HG02623 (cell line): Measurements from ENCODE around the gene DNHD1.

Experiments
- ATAC-seq: cut with Tn5 transposase; IDR thresholded peaks from one replicate; pipeline ENCODE4 v1.9.1; 2021; ENCODE audit warnings: moderate library complexity; ENCODE audit not compliant: unreplicated experiment

Gene DNHD1

GRCh38 chr11:6609502-6610015, 112.5 kb downstream of the DNHD1 start:
- ATAC-seq = no peak

GRCh38 chr11:6610591-6610990, 113.5 kb downstream of the DNHD1 start:
- no peak for ATAC-seq

- ATAC-seq = no peak
Measured at GRCh38 chr11:6611092-6611962, 114.2 kb downstream of the DNHD1 start.

GRCh38 chr11:6611963-6612212, 114.8 kb downstream of the DNHD1 start:
- peak; percentile 15 for ATAC-seq

- peak; percentile 88 for ATAC-seq
Measured at GRCh38 chr11:6612213-6613041, 115.3 kb downstream of the DNHD1 start, which contains the start of gene TAF10. Gene TAF10, minus strand, starts transcription at chr11:6612216. Its CDS starts 27 bp downstream, at chr11:6612189.

- no peak for ATAC-seq
Measured at GRCh38 chr11:6613496-6613895, 116.4 kb downstream of the DNHD1 start.

GRCh38 chr11:6614446-6614845, 117.4 kb downstream of the DNHD1 start:
- ATAC-seq = no peak

GRCh38 chr11:6615046-6615445, 118.0 kb downstream of the DNHD1 start:
- ATAC-seq = no peak

- ATAC-seq = no peak
Measured at GRCh38 chr11:6615882-6616585, 119.0 kb downstream of the DNHD1 start.

GRCh38 chr11:6616596-6617250, 119.6 kb downstream of the DNHD1 start:
- no peak for ATAC-seq

- ATAC-seq = no peak
Measured at GRCh38 chr11:6617315-6617781, 120.3 kb downstream of the DNHD1 start.

GRCh38 chr11:6618117-6619003, 121.3 kb downstream of the DNHD1 start:
- no peak for ATAC-seq

GRCh38 chr11:6619004-6619745, 122.1 kb downstream of the DNHD1 start, which contains the start of gene TPP1:
Gene TPP1, minus strand, starts transcription at chr11:6619422. Its CDS starts 22 bp downstream, at chr11:6619400.
- ATAC-seq = peak; percentile 98

GRCh38 chr11:6620636-6621035, 123.6 kb downstream of the DNHD1 start:
- ATAC-seq = no peak
